ENCODE data around the gene PPP1R1A.

- TF ChIP-seq EGR1 (IDR thresholded peaks at IDR 0.05) (no peak), REST (IDR thresholded peaks at IDR 0.05; ENCODE audit: low read depth) (no peak), MAX (IDR thresholded peaks at IDR 0.05) (no peak), FOXM1 (IDR thresholded peaks at IDR 0.05; ENCODE audit: borderline replicate concordance, low read depth) (no peak), TAF1 (IDR thresholded peaks at IDR 0.05; ENCODE audit: low read depth) (no peak), ZBTB7A (IDR thresholded peaks at IDR 0.05; ENCODE audit: low read depth) (no peak), EP300 (IDR thresholded peaks at IDR 0.05; ENCODE audit: borderline replicate concordance) (no peak), TCF12 (IDR thresholded peaks at IDR 0.05; ENCODE audit: low read depth) (no peak), USF1 (IDR thresholded peaks at IDR 0.05) (no peak), RAD21 (IDR thresholded peaks at IDR 0.05; ENCODE audit: low read depth) (no peak), CEBPB (IDR thresholded peaks at IDR 0.05) (no peak), YY1 (IDR thresholded peaks at IDR 0.05; ENCODE audit: low read depth) (no peak), CREB1 (IDR thresholded peaks at IDR 0.05; ENCODE audit: low read depth) (no peak), NFIC (IDR thresholded peaks at IDR 0.05) (no peak)
Observed at GRCh38 chr12:54608156-54608555, 19.7 kb upstream of the PPP1R1A start.
